Activated CD4-positive, alpha-beta T cell treated with anti-CD3 and anti-CD28 coated beads for 1 hour (primary cell): ENCODE data around the gene SLC22A3.
"Not testable (repeated sequence)": the region's sequence is repeated elsewhere in the genome, so short reads cannot be mapped to it uniquely, and the experiment has no call there.

Source experiments
- DNase-seq: peaks from one replicate; pipeline ENCODE4 v3.0.0-alpha.2; 2020

Gene SLC22A3

DNA sequence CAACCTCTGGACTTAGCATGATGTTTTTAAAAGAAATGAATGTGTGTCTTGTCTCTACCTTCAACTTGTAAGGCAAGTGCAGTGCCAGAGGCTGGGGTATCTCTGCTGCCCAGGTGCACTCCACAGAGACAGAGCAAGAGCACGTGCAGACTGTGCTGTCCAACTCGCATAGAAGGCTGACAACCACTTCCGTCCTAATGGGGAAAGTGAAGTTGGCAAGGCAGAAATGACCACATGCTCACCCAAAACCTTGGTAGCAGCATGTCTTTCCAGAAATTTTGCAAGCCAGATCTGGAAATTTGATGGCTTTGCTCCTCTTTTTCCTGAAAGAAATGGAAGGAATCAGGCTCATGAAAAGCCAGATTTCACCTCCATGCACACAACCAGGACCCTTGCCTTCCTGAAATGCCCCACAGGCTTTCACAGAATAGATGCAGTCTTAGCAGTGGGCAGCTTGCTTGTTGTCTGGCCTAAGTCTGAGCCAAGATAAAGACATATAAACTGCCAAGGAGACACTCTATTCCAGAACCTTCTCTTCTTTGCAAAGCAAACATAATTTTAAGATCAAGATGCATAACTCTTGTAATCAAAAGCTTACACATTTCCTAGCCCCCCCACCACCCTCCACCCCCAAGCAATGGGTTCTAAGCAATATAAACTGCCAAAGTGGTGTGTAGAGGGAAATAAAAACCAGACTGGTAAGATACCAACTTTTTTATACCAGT is 26.8 kb downstream of the SLC22A3 start:
- DNase-seq: no peak

DNA sequence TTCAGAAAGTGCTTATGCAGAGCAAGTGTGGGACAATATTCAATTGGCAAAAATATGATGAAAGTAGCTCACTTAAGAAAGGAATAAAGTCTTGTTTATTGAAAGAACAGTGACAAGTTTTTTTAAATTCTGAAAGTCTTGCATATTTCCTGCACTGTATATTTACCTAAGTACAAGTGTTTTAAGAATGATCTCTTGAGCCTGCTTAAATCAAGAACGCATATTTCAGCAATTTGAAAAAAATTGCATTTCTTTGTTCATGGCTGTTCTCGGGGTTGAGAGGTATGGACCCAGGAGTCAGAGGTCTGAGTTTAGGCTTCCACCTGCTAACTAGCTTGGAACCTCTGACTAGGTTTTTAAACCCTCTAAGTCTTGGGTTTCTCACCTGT is 27.4 kb downstream of the SLC22A3 start:
- DNase-seq: no peak

DNA sequence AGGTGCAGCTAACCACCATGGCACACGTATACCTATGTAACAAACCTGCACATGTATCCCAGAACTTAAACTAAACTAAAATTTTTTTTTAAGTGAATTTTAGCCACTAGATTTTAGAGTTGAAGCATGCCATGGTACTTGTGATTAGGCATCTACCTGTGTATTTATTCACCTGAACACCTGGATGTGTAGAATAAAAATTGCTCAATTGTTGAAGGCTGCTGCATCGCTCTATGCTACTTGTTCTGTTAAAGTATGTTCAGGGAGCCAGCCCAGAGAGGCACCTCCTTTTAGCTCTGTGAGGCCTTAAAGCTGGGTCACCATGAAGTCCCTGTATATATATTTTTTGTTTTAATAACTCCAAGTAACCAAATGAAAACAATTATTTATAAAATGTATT is 28.3 kb downstream of the SLC22A3 start:
- no peak for DNase-seq

DNA sequence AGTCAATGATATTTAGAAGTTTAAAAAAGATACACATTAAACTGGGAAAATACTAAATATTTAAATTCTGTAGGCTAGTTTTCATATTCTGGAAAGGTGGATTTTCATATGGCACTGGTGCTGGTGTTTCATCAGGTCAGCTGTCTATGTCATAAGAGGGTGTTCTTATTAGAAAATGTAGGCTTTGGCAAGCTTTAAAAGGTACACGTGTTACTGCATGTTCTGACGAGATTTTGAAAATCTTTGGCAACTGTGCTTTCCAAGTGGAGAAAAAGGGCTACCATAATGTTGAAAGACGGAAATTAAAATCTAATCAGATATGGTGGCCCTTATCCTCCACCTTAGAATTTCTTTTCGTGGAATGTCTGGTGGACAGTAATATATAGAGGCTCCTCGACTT is 30.0 kb downstream of the SLC22A3 start:
- DNase-seq: no peak

DNA sequence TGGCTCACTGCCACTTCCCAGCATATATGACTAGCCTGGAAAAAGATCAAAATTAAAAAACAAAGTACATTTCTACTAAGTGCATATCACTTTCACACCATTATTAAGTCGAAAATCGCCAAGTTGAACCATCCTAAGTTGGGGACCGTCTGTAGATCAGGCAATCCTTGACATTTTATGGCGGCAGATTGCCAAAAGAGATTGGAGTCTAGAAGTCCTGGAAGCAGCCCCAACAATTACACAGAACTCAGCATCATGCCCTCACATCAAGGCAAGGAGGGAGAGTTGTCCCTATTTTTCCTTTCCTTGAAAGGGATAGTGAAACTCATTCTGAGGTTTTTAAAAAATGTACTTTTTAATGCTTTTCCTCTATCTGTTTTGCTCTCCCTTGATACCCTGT is 30.7 kb downstream of the SLC22A3 start:
- DNase-seq: no peak

DNA sequence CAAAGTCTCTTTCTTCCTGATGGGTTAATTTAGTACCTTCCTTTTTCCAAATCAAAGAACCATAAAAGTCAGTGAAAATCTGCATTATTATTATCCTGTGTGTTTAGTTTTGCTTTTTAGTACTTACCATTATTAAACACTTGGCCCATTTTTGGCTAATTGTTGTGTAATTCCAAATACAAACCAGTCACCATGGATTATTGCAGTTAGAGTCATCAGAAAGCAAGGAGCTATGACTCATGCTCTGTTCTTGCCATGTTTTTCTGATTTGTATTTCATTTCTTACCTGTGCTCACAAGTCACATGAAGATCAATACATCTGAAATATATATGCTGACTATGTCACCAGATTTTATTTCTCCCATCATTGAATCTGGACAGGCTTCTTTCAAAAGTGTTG is 31.3 kb downstream of the SLC22A3 start:
- DNase-seq: no peak

DNA sequence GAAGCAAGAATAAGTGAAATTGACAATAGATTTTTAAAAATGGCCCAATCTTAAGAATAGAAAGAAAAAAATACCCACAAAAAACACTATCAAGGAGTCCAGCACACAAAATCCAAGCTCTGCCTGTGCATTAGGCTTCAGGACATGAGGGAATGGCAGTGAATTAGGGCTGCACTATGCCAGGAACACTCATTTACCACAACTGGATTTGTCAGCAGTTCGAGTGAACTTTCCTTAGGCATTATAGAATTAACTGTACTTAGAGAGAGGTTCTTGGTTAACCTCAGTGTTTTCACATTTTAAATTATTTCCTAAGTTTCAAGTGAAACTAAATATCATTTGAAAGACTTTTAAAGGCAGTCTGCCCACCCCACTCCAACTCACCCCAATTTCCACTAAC is 34.8 kb downstream of the SLC22A3 start:
- DNase-seq: no peak

DNA sequence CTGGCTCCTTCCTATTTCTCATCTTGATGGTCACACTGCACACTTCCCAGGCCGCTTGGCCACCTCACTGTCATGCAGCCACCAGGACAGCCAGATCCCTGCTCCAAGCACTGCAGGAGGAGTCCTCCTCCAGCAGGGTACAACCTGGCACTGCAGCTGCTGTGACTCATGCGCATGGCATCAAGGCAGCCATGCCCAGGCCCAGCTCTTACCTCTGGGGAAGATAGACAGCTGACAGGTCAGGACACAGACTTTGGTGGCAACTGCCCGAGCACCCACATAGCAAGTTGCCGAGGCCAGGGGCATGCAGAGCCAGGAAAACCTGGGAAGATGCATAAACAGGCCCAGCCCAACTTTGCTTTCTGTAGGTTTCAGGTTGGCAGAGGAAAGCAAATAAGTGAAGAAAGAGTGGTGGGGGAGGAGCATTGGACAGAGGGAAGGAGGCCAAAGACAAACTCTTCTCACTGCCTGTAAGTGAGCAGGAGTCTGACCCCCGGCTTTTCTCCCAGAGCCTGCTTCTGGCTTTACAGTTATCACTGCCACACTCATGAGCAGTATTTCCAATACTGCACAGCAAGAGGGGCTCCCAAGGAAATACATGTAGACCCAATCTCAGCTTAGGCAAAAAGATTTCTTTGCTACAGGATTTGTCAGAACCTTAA is 38.8 kb downstream of the SLC22A3 start:
- DNase-seq: no peak

DNA sequence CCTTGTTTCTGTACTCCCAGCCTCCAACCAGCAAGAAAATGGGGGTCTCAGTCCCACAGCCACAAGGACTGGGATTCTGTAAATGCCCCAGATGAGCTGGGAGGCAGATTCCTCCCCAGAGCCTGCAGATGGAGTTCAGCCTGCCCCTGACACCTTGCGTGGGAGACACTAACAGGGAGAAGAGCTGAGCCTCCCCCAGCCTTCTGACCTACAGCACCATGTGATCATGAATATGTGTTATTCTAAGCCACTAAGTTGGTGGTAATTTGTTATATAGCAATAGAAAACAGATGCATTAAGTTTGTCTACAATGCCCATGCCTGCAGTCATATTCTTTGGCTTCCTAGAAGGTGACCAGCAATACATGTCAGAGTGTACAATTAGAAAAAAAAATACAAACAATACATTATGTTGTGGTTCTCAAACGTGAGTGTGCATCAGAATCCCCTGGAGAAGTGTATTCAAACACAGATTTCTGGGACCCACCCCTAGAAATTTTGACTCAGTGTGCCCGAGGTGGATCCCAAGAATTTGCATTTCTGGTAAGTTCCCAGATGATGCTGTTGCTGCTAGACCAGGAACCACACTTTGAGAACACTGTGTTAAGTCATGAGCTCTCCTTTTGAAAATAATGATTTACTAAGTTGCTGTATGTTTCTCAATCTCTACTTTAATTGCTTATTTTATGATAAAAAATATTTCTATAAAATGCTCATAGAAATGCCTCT is 39.9 kb downstream of the SLC22A3 start:
- no peak for DNase-seq

DNA sequence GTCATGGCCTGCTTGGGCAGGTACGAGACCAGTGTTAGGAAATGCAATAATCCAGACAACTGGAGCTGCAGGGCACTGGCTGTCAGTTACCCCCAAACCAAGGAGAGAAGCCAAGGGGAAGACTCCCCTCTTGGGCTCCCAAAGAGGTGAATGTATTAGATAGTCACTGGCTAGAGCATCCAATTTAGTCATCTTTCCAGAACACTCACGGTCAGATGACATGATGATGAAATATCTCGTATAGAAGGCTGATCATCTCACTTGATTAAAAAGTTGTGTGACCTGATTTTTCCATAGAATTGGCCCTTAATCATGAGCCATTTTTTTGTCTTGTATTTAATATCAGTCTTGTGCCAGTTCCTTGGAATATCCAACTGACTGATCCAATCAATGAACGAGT is 40.7 kb downstream of the SLC22A3 start:
- no peak for DNase-seq

DNA sequence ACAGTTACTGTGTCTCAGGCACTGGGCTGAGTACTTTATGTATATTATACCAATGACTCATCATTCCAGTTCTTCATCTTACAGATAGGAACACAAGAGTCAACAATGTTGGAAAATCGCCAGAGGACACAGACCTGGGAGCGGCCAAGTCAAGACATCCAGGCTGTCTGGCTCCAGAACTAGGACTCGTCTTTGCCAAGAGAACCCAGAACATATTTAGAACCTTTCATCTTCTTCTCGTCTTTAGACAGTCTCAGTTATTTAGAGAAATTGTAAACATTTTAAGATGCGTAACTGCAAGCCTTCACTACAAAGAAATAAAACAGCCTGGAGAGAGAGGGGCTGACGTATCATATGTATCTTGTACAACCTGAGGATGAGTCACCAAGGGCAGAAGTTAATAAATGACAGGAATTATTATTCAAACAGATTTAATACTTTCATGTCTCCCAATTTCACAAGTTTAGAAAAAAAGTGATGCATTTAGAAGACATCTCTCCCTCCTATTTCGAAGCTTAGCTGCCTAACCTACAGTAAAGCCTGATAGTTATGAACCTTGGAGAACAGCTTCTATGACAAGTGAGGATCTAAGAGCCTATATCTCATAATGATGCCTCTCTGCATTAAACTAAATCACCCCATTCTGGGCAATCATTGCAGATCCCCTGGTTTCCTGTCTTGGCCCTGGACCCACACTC is 43.4 kb downstream of the SLC22A3 start:
- no peak for DNase-seq

DNA sequence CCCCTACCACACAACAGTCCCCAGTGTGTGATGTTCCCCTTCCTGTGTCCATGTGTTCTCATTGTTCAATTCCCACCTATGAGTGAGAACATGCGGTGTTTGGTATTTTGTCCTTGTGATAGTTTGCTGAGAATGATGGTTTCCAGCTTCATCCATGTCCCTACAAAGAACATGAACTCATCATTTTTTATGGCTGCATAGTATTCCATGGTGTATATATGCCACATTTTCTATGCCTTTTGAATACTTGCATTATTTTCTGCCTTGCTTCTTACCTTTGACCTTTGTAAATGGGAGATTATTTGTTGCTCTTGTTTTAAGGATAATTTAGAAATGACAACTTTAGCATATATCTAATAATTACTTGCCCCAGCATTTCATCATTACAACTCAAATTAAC is 45.3 kb downstream of the SLC22A3 start:
- DNase-seq: not testable (repeated sequence)

DNA sequence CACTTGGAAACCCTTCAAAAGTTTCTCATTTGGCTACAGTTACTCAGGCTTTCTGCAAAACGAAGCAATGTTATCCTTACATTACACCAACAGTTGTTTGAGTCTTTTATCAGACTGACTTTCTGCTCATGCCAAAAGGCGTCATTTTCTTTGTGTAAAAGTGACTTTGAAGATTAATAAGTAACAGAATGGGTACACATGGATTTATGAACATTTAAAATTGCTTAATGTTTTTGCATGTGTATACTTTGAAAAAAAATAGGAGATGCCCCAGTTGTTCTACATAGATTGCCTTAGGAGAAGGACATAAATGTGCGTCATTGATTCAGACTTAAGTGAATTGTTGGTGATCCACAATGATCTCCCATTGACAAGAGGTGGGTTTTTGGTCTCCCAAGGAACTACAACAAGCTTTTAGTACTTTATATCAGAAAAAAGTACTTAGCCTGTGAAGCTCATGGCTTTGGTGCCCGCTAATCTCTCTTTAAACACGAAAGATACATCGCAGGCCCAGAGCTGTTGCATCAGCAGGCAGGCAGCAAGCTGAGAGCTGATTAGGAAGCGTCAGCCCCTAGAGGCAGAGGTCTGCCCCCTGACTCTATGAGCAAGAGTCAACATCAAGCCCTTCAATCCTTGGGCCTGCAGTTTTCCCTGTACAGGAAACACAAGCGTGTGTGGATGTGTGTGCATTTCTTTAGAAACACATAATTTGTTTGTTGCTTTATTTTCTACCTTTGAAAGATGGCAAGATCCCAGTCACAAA is 45.9 kb downstream of the SLC22A3 start:
- DNase-seq: no peak

DNA sequence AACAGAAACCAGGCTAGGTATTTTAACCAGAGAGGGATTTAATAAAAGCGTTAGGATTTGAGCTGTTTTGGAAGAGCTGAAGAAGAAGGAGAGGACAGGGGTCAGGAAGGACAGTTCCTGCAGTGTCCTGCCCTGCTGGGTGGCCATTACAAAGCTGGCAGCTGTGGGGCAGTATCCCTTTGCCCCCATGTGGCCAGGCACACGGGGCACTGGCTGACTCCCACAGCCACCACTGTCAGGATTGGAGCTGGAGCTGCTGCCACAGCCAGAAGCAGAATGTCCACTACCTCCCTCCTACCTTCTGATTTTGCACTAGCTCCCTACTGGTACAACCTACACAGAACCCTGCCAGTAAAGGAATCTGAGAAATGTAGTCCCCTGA is 46.5 kb downstream of the SLC22A3 start:
- no peak for DNase-seq

DNA sequence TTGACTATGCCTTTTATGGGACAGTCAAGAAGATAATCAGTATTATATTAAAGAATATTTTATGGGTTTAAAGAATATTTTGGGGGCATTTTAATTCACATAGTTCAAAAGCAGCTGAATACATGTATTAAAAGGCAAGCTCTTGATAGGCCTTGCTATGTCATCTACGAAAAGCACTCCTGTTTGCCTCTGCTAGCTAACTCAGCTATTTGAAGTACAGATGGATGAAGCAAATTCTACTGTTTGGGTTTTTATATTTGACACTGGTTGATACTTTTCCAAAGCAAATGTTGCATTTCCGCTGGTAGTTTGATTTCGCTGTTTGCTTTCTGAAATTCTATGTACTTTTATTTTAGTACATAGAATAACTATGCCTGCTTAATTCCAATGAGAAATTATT is 47.0 kb downstream of the SLC22A3 start:
- DNase-seq: no peak

DNA sequence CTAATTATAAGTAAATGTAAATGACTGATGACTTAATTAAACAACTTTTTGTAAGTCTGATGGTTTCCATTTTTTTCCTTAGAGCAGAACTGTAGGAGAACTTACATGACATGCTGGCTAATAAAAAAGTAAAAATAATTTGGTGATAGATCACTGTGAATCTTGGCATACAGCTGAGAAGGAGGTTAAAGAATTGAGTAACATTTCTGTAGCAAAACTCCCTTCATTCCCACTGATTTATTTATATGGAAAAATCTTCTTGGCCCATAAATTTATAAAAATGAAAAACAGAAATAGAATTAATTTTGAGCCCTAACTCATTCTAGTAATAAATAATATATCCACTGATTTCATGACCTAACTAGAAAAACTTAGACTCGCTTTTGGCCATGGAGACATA is 48.1 kb downstream of the SLC22A3 start:
- DNase-seq: no peak

DNA sequence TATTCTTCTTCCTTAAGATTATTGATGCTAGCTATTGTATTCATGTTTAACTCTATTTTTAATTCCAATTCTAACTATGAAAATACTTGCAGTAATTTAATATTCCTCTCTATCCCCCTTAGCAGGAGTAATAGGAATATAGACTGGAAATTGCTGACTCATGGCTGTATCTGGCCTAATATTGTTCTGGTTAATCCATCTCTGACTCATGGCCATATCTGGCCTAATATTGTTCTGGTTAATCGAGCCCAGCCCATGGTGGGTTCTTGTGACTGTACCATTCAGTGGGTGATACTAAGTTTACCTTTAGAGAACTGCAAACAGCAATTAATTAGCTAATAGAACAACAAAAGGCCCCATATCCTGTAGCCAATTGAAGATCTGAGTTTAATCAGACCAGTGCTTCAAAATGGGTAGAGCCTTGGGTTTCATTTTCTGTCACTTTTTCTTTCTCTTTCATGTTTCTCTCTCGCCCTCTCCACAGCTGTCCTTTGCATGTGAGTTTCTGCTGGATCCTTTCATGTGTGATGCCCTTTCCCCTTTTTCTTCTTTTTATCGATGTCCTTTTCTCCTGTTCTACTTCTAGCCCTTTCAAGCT is 50.6 kb downstream of the SLC22A3 start:
- DNase-seq: no peak

DNA sequence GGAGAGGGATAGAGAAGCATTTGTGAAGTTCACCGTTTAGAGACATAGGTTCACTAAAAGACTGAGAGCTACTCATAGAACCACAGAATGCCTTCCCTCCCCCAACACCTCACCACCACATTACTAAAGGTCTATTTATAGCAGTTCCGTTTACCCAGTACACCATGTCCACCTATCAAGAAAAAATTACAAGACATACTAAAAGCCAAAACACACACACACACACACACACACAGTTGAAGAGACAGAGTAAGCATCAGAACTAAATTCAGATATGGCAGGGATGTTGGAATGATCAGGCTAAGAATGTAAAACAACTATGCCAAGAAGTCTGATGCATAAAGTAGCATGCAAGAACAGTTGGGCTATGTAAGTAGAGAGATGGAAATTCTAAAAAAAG is 52.3 kb downstream of the SLC22A3 start:
- DNase-seq: no peak

DNA sequence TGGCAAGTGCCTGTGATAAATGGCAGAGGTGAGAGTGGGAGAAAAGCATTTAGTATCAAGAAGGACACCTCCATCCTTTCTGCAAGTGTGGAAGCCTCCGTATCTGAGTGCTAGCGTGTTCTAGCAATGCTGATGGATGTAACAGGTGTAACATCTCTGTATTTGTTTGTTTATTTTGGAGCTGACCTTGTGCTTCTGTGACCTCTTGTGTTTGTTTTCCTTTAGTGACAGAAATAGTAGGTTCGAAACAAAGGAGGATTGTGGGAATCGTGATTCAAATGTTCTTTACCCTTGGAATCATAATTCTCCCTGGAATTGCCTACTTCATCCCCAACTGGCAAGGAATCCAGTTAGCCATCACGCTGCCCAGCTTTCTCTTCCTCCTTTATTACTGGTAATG is 60.4 kb downstream of the SLC22A3 start:
- no peak for DNase-seq

DNA sequence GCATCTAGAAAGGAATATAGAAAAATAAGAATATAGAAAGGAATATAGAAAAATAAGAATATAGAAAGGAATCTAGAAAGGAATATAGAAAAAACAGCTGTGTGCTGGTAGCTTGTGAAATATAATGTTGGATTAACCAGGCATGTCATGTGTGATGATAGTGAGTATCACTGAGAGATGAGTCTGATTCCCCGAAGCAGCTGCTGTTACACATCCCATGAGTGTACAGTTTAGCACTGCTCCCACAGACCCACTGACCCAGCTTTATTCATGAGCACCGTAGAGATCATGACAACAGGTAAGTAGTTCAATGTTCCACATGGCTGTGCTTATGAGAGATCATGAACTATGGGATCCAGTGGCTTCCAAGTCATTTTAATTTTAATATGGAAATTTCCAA is 64.8 kb downstream of the SLC22A3 start:
- DNase-seq: no peak

DNA sequence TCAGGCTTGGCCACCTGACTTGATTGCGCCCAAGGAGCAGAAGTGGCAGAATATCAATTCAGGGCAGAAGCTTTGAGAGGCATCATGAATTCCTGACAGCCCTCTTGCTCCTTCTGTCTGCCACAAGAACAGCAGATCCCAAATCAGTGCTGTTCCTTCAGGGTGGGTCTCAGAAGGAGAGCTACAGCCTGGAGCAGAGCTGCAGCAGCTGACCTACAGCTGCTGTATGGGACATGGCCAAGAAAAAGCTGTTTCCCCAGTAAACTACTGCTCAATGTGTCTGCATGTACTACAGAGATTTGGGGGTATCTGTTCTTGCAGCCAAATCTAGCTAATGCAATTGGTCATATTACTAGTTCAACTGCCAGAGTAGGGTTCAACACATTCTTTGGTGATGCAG is 69.0 kb downstream of the SLC22A3 start:
- no peak for DNase-seq

DNA sequence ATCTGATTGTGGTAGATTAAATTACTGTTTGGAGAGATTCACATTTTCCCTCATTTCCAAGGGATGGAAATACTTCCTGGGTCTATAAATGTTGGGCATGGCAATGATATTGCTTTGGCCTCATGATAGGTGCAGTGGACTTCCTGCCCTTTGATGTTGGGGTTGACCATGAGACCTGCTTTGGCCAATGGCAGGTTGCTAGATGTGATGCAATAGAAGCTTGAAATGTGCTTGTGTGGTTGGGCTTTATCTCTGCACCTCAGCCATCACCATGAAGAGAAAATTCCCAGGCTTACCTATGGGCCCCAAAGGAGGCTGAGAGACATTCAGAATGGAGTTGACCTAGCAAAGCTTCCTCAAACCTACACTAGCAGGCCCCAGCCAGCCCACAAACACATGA is 69.4 kb downstream of the SLC22A3 start:
- no peak for DNase-seq

DNA sequence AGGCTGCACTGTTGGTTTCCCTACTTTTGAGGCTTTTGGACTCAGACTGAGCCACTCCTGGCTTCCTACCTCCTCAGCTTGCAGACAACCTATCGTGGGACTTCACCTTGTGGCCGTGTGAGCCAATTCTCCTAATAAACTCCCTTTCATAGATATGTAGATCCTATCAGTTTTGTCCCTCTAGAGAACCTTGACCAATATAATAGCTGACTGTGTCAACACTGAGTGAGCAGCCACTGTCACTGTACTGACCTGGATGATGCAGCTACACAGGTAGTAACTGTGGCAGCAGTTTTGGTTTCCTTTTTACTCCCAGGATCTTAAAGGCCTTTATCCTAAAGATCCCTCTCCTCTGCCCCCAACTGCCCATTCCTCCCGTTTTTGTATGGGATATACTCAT is 70.2 kb downstream of the SLC22A3 start:
- no peak for DNase-seq
